HEK293 (cell line): Measurements from ENCODE around the gene CIAO1.
"Not testable (repeated sequence)": the region's sequence is repeated elsewhere in the genome, so short reads cannot be mapped to it uniquely, and the experiment has no call there.

ENCODE experiments used
- CTCF ChIA-PET: fragments of 350-600 bp; formaldehyde crosslinking; extraction: SDS; loops from one replicate; lab custom pipeline; 2021; ENCODE audit warnings: antibody characterized with exemption; lab: Yijun Ruan, JAX
- POLR2A ChIA-PET: fragments of 300-600 bp; formaldehyde crosslinking; extraction: SDS; loops from one replicate; lab custom pipeline; 2020; ENCODE audit warnings: antibody characterized with exemption, inconsistent platforms; lab: Yijun Ruan, JAX
- H3K27ac ChIP-seq: fragments of 200-500 bp; sonication (Bioruptor generic); 2 replicates; pipeline ENCODE4 v1.5.1; 2014; ENCODE audit warnings: low read depth, low read length, control low read depth, inconsistent platforms; ENCODE audit errors: extremely low read depth
- H3K36me3 ChIP-seq, 2 experiments: fragments of 200-500 bp in 1 of 2; sonication (Bioruptor generic) in 1 of 2; 1 replicate in 1 of 2; 2 replicates in 1 of 2; pipeline ENCODE4 v1.5.1; 2014 to 2017; ENCODE audit warnings: inconsistent platforms in 2 of 2, low read length in 2 of 2; ENCODE audit not compliant: control insufficient read depth in 2 of 2, insufficient read depth in 1 of 2
- H3K4me1 ChIP-seq: fragments of 200-500 bp; sonication (Bioruptor generic); 2 replicates; pipeline ENCODE4 v1.5.1; 2014; ENCODE audit warnings: mild to moderate bottlenecking, low read length, inconsistent platforms; ENCODE audit not compliant: control insufficient read depth, insufficient read depth
- H3K4me3 ChIP-seq: 2 replicates; pipeline ENCODE4 v1.5.1; 2011; ENCODE audit warnings: low read depth, mild to moderate bottlenecking, control low read depth, low read length, moderate library complexity
- H3K9me3 ChIP-seq: fragments of 200-500 bp; sonication (Bioruptor generic); 2 replicates; pipeline ENCODE4 v1.5.1; 2014; ENCODE audit warnings: low read depth, low read length, inconsistent platforms; ENCODE audit not compliant: control insufficient read depth, insufficient read depth
- GLIS2 ChIP-seq: fragments of 450-650 bp; formaldehyde crosslinking; IDR thresholded peaks from 2 replicates; pipeline ENCODE4 v1.5.1; 2016; ENCODE audit warnings: missing biosample characterization, missing genetic modification characterization
- HOXA7 ChIP-seq: sonication (generic); formaldehyde crosslinking; IDR thresholded peaks from 2 replicates; pipeline ENCODE4 v1.8.1; 2022; ENCODE audit warnings: missing genetic modification reagents, borderline replicate concordance
- IKZF3 ChIP-seq: fragments of 450-650 bp; IDR thresholded peaks from 2 replicates; pipeline ENCODE4 v1.5.0; 2018; ENCODE audit warnings: missing biosample characterization, mild to moderate bottlenecking, missing genetic modification characterization, moderate library complexity
- KLF7 ChIP-seq: fragments of 450-650 bp; formaldehyde crosslinking; IDR thresholded peaks from 2 replicates; pipeline ENCODE4 v1.5.1; 2016; ENCODE audit warnings: missing biosample characterization, missing genetic modification characterization, borderline replicate concordance
- MYNN ChIP-seq: fragments of 450-650 bp; formaldehyde crosslinking; IDR thresholded peaks from 2 replicates; pipeline ENCODE4 v1.5.1; 2016; ENCODE audit warnings: missing biosample characterization, missing genetic modification characterization, borderline replicate concordance
- ZBTB10 ChIP-seq: fragments of 450-650 bp; formaldehyde crosslinking; IDR thresholded peaks from 2 replicates; pipeline ENCODE4 v1.5.1; 2016; ENCODE audit warnings: missing biosample characterization, missing genetic modification characterization
- ZBTB17 ChIP-seq: fragments of 450-650 bp; formaldehyde crosslinking; IDR thresholded peaks from 2 replicates; pipeline ENCODE4 v1.5.1; 2016; ENCODE audit warnings: missing biosample characterization, missing genetic modification characterization
- ZBTB21 ChIP-seq: fragments of 450-650 bp; formaldehyde crosslinking; IDR thresholded peaks from 2 replicates; pipeline ENCODE4 v1.5.1; 2017; ENCODE audit warnings: missing biosample characterization, missing genetic modification characterization
- ZBTB26 ChIP-seq: fragments of 450-650 bp; formaldehyde crosslinking; optimal IDR thresholded peaks from 2 replicates; pipeline ENCODE3; 2016; ENCODE audit warnings: missing biosample characterization, mild to moderate bottlenecking, missing genetic modification characterization
- ZBTB44 ChIP-seq: fragments of 450-650 bp; IDR thresholded peaks from 2 replicates; pipeline ENCODE4 v1.5.1; 2018; ENCODE audit warnings: missing biosample characterization, mild to moderate bottlenecking, missing genetic modification characterization
- ZBTB8A ChIP-seq: fragments of 450-650 bp; formaldehyde crosslinking; IDR thresholded peaks from 2 replicates; pipeline ENCODE4 v1.5.1; 2016; ENCODE audit warnings: missing biosample characterization, missing genetic modification characterization
- ZEB2 ChIP-seq: fragments of 450-650 bp; formaldehyde crosslinking; IDR thresholded peaks from 2 replicates; pipeline ENCODE4 v1.5.1; 2016; ENCODE audit warnings: missing biosample characterization, missing genetic modification characterization
- ZFP41 ChIP-seq: fragments of 450-650 bp; formaldehyde crosslinking; IDR thresholded peaks from 2 replicates; pipeline ENCODE4 v1.5.1; 2016; ENCODE audit warnings: missing biosample characterization, missing genetic modification characterization, borderline replicate concordance
- ZNF10 ChIP-seq: fragments of 450-650 bp; formaldehyde crosslinking; IDR thresholded peaks from 2 replicates; pipeline ENCODE4 v1.5.1; 2017; ENCODE audit warnings: missing biosample characterization, missing genetic modification characterization
- ZNF133 ChIP-seq: fragments of 450-650 bp; formaldehyde crosslinking; IDR thresholded peaks from 2 replicates; pipeline ENCODE4 v1.5.1; 2016; ENCODE audit warnings: missing biosample characterization, missing genetic modification characterization
- ZNF416 ChIP-seq: fragments of 450-650 bp; formaldehyde crosslinking; IDR thresholded peaks from 2 replicates; pipeline ENCODE4 v1.5.1; 2016; ENCODE audit warnings: missing biosample characterization, missing genetic modification characterization
- ZNF48 ChIP-seq: fragments of 450-650 bp; formaldehyde crosslinking; IDR thresholded peaks from 2 replicates; pipeline ENCODE4 v1.5.1; 2016; ENCODE audit warnings: missing biosample characterization, missing genetic modification characterization
- ZNF488 ChIP-seq: fragments of 450-650 bp; formaldehyde crosslinking; IDR thresholded peaks from 2 replicates; pipeline ENCODE4 v1.5.1; 2016; ENCODE audit warnings: missing biosample characterization, missing genetic modification characterization
- ZNF660 ChIP-seq: fragments of 450-650 bp; IDR thresholded peaks from 2 replicates; pipeline ENCODE4 v1.5.1; 2018; ENCODE audit warnings: missing biosample characterization, mild to moderate bottlenecking, missing genetic modification characterization
- ZNF664 ChIP-seq: fragments of 450-650 bp; formaldehyde crosslinking; IDR thresholded peaks from 2 replicates; pipeline ENCODE4 v1.5.1; 2016; ENCODE audit warnings: missing biosample characterization, missing genetic modification characterization
- ZNF707 ChIP-seq: fragments of 450-650 bp; formaldehyde crosslinking; IDR thresholded peaks from 2 replicates; pipeline ENCODE4 v1.5.1; 2016; ENCODE audit warnings: missing biosample characterization, missing genetic modification characterization
- ZSCAN4 ChIP-seq: fragments of 450-650 bp; formaldehyde crosslinking; IDR thresholded peaks from 2 replicates; pipeline ENCODE4 v1.5.1; 2017; ENCODE audit warnings: missing biosample characterization, missing genetic modification characterization

CIAO1 gene

GRCh38 chr2:96291751-96292150 lies 25.7 kb downstream of the CIAO1 start (continued):
- TF ChIP-seq ZBTB17 (tag by site-specific recombination), result no peak
- TF ChIP-seq ZNF488 (tag by site-specific recombination), result no peak

GRCh38 chr2:96294271-96294670 lies 28.2 kb downstream of the CIAO1 start:
- not testable (repeated sequence) for H3K4me1 ChIP-seq, H3K9me3 ChIP-seq, H3K4me3 ChIP-seq, H3K27ac ChIP-seq
- peaks cover 90 to 99% of the 10 kb centered on the region in 2 experiments for H3K36me3 ChIP-seq
- CTCF ChIA-PET, result interaction anchor here (1.7 kb wide), 1 partner anchor 156 kb away, joined by 4 read pairs; the partner anchor contains the start of gene ASTL
- POLR2A ChIA-PET, result interaction anchor here (0.7 kb wide), 1 partner anchor 48 kb away, joined by 9 read pairs; no protein-coding TSS in a partner anchor

- Histone ChIP-seq H3K9me3 (no peaks in the 10 kb centered on the region), H3K27ac (no peak overlapping the region), H3K4me3 (no peak overlapping the region), H3K4me1 (no peaks in the 10 kb centered on the region), H3K36me3 (peaks cover 96 to 98% of the 10 kb centered on the region in 2 experiments)
- TF ChIP-seq GLIS2 (tag by site-specific recombination), result no peak
- no peak for TF ChIP-seq ZBTB44
- no peak for TF ChIP-seq IKZF3 (tag by site-specific recombination)
- no peak for TF ChIP-seq ZNF416 (tag by site-specific recombination)
- TF ChIP-seq ZNF707 (tag by site-specific recombination), result no peak
- TF ChIP-seq ZFP41, result no peak
- TF ChIP-seq ZBTB26 (tag by site-specific recombination), result no peak
- no peak for TF ChIP-seq ZEB2 (tag by site-specific recombination)
- TF ChIP-seq ZBTB21 (tag by site-specific recombination), result no peak
- TF ChIP-seq MYNN, result no peak
- no peak for TF ChIP-seq HOXA7 (CRISPR knock-in tag)
- TF ChIP-seq ZBTB8A (tag by site-specific recombination), result no peak
- no peak for TF ChIP-seq ZSCAN4 (tag by site-specific recombination)
- ChIA-PET POLR2A (no interaction called here), CTCF (interaction anchor here (0.6 kb wide), 1 partner anchor 81 kb away, joined by 6 read pairs; no protein-coding TSS in a partner anchor)
Measured at GRCh38 chr2:96296925-96297324, 30.9 kb downstream of the CIAO1 start.

- H3K4me3 ChIP-seq, result no peak overlapping the region
- ChIA-PET CTCF (interaction anchor here (0.7 kb wide), 1 partner anchor 33 kb away, joined by 4 read pairs; no protein-coding TSS in a partner anchor), POLR2A (interaction anchor here (0.5 kb wide), 1 partner anchor 1711 kb away, joined by 5 read pairs; no protein-coding TSS in a partner anchor)
- TF ChIP-seq KLF7 (no peak), ZNF10 (no peak), ZBTB10 (tag by site-specific recombination) (no peak), ZNF660 (tag by site-specific recombination) (no peak), ZNF664 (tag by site-specific recombination) (no peak), ZNF133 (no peak), ZNF48 (tag by site-specific recombination) (no peak), HOXA7 (CRISPR knock-in tag) (no peak)
- TF ChIP-seq, all 188 proteins: peak for 0
- no peak overlapping the region for H3K27ac ChIP-seq
- H3K9me3 ChIP-seq, result no peaks in the 10 kb centered on the region
- 0 out of 2 replicates have a peak, but pooled peaks cover 2% of the 10 kb centered on the region for H3K4me1 ChIP-seq
- peaks cover 59 to 77% of the 10 kb centered on the region in 2 experiments for H3K36me3 ChIP-seq
Measured at GRCh38 chr2:96301865-96302264, 35.8 kb downstream of the CIAO1 start.
